GM19351 (cell line): Measurements from ENCODE around the gene SNRNP48.
A peak's percentile ranks its signal among the peaks of the same experiment; 100 is the strongest.

ENCODE experiments used
- ATAC-seq: cut with Tn5 transposase; IDR thresholded peaks from one replicate; pipeline ENCODE4 v1.9.1; 2021; ENCODE audit warnings: mild to moderate bottlenecking, moderate library complexity; ENCODE audit not compliant: unreplicated experiment

SNRNP48 gene, protein sequence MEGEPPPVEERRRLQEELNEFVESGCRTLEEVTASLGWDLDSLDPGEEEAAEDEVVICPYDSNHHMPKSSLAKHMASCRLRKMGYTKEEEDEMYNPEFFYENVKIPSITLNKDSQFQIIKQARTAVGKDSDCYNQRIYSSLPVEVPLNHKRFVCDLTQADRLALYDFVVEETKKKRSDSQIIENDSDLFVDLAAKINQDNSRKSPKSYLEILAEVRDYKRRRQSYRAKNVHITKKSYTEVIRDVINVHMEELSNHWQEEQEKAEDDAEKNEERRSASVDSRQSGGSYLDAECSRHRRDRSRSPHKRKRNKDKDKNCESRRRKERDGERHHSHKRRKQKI

DNA sequence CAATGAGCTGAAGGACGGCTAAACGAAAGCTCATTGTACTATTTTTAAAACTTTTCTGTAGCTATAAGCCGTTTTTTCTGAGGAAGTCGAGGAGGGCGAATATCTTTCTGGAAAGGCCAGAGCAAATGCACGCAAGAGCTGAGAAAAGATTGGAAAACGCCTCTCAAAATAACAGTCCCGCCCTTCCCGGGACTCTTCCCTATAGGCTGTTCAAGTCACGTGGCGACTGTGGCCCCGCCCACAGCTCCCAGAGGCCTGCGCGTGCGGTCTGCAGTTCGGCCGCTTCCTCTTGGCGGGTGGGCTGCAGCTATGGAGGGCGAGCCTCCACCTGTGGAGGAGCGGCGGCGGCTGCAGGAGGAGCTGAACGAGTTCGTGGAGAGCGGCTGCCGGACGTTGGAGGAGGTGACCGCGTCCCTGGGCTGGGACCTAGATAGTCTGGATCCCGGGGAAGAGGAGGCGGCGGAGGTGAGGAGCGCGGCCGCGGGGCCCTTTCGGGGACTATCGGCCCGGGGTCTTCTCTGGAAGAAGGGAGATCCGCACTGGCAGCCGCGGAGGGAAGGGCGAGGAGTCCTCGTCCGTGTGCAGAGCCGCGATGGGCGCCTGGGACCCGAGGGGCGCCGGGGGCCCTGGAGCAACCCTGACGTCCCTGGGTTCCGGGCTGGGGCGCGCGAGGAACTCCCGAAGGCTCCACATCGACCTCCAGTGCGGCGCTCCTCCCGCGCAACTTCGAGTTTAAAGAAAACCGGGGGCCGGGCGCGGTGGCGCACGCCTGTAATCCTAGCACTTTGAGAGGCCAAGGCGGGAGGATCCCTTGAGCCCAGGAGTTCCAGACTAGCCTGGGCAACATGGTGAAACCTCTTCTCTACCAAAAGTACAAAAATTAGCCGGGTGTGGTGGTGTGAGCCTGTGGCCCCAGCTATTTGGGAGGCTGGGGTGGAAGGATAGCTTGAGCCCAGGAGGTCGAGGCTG is at the start of gene SNRNP48:
SNRNP48 (plus strand) TSS at position 250 of the 969 bp plus-strand sequence; CDS start at position 310, 60 bp downstream.
- ATAC-seq, result peak; percentile 99

GRCh38 chr6:7540595-7540994 is 49.4 kb upstream of the SNRNP48 start:
- no peak for ATAC-seq

DNA sequence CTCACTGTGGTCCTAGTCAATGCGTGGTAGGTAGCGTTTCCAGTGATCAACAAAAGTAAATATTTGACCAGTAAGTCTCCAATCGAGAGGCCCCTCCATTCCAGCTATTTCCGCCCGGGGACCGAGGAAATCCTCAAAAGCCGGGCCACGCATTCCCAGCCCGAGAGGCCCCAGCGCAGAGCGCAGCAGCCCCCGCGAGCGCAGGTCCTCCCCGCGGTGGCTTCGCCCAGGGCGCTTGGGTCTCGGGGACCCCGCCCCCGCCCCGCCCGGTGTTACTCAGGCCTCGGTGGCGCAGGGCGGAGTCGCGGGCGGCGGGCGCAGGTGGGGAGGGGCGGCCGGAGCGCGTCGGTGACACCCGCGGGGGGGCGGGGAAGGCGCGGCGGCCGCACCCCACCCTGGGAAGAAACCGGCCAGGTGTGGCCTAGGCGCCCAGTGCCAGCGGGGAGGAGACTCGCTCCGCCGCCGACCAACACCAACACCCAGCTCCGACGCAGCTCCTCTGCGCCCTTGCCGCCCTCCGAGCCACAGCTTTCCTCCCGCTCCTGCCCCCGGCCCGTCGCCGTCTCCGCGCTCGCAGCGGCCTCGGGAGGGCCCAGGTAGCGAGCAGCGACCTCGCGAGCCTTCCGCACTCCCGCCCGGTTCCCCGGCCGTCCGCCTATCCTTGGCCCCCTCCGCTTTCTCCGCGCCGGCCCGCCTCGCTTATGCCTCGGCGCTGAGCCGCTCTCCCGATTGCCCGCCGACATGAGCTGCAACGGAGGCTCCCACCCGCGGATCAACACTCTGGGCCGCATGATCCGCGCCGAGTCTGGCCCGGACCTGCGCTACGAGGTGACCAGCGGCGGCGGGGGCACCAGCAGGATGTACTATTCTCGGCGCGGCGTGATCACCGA is 48.6 kb upstream of the SNRNP48 start, which contains the start of gene DSP:
DSP (plus strand) TSS at position 497 of the 890 bp plus-strand sequence; CDS start at position 742, 245 bp downstream.
- peak; percentile 47 for ATAC-seq

DNA sequence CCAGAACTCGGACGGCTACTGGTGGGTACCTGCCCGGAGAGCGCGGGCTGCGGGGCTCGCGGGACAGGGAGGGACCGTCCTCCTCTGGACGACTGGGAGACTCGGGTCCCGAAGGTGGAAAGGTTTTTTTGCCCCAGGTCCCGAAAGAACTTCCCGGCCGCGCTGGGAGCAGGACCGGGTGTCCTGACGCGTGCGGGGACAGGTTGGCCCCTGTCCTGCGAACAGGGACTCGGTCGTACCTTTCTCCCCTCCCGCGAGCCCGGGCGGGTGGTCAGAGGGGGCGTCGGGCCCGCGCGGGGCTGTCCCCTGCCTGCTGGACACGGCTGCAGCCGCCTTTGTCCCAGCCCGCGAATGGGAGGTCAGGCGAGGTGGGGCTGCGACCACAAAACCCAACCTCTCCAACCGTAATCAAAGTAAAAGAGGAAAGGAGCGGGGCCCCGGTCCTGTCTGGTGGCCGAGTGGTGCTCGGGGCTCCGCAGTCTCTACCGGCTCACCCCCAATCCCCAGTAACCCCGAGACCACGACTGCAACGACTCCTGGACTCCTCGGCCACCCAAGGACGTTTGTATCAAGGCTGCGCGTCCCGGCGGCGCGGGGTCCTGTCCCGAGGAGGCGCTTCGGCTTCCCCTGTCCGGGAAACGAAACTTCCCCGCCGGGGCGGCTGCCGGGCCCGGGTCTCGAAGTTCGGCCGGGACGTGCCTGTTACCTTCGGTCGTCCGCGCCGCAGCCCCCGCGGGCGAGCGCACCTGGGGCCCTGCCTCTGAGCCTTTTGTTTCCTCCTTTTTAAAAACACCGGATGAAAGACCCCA is 47.7 kb upstream of the SNRNP48 start:
- peak; percentile 11 for ATAC-seq

DNA sequence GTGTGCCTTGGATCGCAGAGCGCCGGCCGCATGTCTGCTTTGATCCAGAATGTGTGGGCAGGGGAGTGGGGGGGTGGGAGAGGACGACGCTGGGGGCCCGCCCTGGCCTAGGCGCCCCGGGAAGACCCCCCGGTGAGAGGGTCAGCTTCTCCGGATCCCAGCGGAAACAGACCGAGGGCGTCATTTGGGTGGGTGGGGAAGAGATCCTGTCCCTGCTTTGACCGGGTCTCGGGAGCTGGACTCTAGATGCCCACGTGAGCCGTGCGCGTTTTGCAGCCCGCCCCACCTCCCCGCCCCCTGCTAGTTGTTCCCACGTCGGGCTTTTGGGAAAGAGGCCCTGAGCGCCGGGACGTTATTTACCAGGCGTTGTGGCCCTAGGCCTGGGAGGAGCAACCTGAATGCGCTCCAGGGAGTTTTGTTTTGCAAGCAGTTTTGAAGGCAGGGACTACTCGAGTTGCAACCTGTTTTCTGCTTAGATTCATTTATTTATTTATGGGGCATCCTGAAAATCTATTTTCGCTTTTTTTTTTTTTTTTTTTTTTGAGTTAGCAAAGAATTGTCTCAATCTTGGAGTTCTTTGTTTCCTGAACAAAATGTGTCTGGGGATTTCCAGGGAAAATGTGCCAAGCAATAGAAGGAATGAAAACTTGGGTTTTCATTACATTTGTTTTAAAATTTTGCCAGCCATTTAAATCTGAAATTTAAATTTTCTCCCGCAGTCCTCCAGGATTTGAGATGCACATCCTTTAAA is 46.9 kb upstream of the SNRNP48 start:
- ATAC-seq, result no peak

DNA sequence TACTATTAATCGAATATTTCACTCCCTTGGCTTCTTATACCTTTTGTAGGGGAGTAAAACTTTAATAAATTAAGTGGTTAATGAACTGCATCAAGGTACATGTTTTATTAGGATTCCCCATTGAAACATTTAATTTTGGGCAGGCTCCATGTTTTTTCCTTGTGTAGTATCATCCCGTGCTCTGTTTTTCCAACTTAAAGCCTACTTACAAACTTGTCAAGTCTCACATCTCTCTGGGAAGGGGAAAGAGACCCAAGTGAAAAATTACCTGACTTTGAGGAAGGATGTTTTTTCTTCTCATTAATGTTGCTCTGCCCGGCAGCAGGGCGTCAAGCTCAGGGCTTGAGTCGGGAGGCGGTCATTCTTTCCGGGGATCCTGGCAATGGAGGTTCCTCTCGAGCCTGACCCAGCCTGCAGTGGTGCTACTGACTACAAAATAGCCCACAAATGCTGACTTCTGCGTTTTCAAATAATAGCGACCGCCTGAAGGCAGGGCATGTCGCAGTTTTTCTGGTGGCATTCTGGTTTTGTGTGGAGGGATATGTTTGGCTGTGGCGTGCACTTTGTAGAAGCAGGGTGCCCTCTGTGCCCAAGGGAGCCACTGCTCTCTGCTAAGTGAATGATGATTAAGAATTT is 46.1 kb upstream of the SNRNP48 start:
- no peak for ATAC-seq

DNA sequence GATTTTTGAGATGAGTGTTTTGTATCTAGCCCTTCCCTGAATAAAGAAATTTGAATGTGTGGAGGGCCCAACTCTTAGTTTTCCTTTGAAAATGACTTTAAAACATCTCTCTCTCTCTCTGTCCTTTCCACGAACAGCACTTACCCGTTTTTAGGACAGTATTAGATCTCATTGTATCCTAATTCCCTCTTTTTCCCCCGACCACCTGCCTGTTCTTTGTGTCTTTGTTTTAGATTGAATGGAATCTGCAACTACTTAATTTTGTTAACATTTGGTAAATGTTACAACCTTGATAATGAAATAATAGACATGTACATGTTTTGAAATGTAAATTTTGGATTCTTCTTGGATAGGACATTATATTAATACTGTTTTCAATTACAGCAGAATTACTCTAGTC is 45.4 kb upstream of the SNRNP48 start:
- ATAC-seq, result no peak

DNA sequence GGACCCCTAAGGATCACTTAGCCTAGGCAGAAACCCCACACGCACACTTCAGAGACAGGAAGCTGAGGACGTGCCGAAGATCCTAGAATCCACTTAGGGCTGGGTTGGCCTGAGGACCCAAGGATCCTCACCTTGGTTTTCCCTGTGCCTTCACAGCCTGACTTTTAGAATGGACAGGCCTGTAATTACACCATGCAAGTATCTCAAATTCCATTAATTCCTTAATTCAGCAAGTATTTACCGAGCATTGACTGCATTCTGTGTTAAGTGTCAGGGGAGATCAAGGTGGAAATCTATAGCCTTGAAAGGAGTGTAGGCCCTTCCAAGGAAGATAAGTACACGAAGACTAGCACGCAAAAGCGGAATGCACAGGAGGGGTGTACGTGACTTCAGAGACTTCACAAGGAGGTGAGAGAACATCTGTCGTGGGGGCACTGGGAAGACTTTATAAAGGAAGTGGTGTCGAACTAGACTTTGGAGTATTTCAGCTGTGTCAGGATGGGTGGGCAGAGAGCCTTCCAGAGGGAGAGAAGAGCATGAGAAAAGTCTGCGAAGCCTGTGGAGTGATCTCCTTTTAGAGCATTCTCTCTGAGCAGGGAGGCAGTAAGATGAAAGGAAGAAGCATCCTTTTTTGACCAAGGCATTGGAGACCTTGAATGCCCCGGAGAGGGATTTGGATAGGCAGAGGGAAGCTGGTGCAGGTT is 44.5 kb upstream of the SNRNP48 start:
- ATAC-seq, result no peak

- ATAC-seq, result no peak
Observed at GRCh38 chr6:7546020-7546369, 44.0 kb upstream of the SNRNP48 start.

GRCh38 chr6:7546383-7546782 is 43.6 kb upstream of the SNRNP48 start:
- ATAC-seq, result no peak

DNA sequence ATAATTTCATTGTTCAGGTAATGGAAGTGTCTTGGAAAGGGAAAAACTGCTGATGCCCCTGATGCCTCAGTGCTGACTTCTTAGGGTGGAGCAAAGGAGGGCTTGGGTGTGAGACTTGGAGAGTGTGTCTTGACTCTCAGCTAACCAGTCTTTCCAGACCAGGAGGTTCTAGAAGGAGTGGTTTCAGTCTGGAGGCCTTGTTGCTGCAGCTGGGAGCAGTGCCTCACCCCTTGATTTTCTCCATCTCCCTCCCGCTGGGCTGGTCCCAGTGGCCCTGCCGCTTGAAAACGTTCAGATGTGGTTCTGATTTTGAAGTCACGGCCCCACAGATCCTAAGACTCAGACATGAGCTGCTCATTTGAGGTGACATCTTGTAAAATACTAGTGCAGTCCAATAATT is 43.1 kb upstream of the SNRNP48 start:
- ATAC-seq, result no peak

DNA sequence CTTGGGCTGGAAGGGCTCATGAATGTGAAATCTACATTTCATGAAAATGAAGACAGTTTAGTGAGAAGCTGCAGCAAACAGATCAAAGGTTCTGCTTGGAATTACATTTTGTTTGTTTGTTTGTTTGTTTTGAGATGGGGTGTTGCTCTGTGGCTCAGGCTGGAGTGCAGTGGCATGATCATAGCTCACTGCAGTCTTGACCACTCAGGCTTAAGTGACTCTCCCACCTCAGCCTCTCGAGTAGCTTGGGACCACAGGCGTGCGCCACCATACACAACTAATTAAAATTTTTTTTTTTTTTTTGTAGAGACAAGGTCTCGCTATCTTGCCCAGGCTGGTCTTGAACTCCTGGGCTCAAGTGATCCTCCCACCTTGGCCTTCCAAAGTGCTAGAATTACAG is 42.7 kb upstream of the SNRNP48 start:
- no peak for ATAC-seq

GRCh38 chr6:7550433-7550801 is 39.6 kb upstream of the SNRNP48 start:
- no peak for ATAC-seq

DNA sequence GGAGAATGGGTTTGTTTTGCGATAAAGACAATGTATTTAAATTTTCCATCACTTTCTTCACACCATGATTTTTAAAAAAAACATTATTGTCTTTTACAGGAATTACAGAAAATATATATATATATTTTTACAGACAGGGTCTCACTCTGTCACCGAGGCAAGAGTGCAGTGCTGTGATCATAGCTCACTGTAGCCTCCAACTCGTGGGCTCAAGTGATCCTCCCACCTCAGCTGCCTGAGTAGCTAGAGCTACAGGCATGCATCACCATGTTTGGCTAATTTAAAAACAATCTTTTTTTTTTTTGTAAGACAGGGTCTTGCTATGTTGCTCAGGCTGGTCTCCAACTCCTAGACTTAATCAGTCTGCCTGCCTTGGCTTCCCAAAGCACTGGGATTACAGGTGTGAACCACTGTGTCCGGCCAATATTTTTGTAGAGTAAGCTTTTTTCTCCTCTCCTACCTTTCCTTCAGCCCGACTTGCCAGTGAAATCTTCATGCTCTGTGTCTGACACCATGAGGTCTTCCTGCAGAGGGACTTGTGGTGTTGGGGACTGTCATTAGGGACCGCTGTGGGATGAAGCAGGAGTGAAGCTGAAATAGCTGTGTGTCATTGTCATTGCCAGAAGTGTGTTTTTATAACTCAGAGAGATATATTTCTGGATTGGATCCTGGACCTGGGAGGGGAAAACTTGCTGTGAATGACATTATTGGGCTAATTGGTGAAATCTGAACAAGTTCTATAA is 35.3 kb upstream of the SNRNP48 start:
- ATAC-seq, result no peak

DNA sequence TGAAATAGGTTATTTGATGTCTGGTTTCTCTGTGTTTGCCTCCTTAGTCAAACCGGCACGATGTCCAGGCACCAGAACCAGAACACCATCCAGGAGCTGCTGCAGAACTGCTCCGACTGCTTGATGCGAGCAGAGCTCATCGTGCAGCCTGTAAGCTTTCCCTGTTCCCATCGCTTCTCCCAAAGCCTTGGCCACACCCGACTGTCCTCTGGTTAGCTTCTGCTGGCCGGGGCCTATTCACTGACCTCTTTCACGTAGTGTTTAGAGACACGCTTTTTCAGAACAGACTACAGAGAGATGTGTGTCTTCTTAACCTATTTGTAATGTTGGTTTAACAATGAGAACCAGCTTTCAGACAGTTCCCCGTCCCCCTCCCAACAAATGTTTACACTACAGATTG is 34.3 kb upstream of the SNRNP48 start:
- ATAC-seq, result no peak

- no peak for ATAC-seq
Observed at GRCh38 chr6:7556394-7557106, 33.4 kb upstream of the SNRNP48 start.

GRCh38 chr6:7557652-7558051 is 32.3 kb upstream of the SNRNP48 start:
- no peak for ATAC-seq
